ENCODE measurements around the gene PLCL1. TPM values are rescaled to one million over a fixed set of nuclear protein-coding genes. Genes with fewer than 3 reads are reported as not detected.

The PLCL1 gene
- total RNA-seq, 1 donor from 2014 or later: 1.2 TPM

DNA sequence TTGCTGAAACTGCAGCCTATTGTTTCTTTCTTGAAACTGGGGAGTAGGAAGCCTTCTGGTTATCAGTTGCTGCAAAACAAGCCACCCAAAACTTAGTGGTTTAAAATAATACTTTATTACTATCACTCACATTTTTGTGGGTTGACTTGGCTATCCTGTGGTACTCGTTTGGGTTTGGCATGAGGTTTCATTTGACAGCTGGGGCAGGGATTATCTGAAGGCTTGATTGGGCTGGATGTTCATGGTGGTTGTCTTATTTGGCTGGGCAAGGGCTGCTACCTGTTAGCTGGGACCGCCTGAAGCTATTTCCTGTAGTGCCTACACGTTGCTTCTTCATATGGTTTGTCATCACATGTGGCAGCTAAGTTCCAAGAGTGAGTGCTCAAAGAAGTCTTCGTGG is 122.3 kb downstream of the PLCL1 start:
- Mint-ChIP-seq H3K4me1 (ENCODE audit: unreplicated experiment) (no peaks in the 10 kb centered on the region), H3K27me3 (ENCODE audit: unreplicated experiment) (peaks cover 16% of the 10 kb centered on the region), H3K36me3 (ENCODE audit: unreplicated experiment) (no peaks in the 10 kb centered on the region), H3K4me3 (ENCODE audit: unreplicated experiment) (no peak overlapping the region), H3K27ac (ENCODE audit: unreplicated experiment) (no peak overlapping the region), H3K9me3 (ENCODE audit: unreplicated experiment) (no peaks in the 10 kb centered on the region)
- TF ChIP-seq, protein P1, sequence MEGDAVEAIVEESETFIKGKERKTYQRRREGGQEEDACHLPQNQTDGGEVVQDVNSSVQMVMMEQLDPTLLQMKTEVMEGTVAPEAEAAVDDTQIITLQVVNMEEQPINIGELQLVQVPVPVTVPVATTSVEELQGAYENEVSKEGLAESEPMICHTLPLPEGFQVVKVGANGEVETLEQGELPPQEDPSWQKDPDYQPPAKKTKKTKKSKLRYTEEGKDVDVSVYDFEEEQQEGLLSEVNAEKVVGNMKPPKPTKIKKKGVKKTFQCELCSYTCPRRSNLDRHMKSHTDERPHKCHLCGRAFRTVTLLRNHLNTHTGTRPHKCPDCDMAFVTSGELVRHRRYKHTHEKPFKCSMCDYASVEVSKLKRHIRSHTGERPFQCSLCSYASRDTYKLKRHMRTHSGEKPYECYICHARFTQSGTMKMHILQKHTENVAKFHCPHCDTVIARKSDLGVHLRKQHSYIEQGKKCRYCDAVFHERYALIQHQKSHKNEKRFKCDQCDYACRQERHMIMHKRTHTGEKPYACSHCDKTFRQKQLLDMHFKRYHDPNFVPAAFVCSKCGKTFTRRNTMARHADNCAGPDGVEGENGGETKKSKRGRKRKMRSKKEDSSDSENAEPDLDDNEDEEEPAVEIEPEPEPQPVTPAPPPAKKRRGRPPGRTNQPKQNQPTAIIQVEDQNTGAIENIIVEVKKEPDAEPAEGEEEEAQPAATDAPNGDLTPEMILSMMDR (IDR thresholded peaks at IDR 0.05): no peak
- no peak for DNase-seq (ENCODE audit: extremely low spot score, unreplicated experiment)

DNA sequence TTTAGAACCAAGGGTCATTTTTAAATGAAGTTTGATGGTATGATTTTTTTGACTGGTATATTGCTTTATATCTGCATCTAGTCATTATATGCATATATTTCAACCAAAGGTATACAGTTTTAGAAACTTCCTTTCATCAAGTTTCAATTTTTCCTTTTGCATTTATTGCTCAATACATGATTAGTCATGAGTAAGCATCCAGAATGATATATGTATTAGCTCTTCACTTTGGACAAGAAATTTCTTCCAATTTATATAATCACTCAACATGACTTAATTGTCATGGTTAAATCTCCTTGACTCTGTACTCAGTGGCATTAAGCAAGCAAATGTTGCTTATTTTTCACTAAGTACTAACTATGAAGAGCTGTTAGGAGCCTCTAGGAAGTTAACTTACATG is 123.6 kb downstream of the PLCL1 start:
- TF ChIP-seq, protein P1 (IDR thresholded peaks at IDR 0.05): no peak
- Mint-ChIP-seq H3K27ac (ENCODE audit: unreplicated experiment) (no peak overlapping the region), H3K27me3 (ENCODE audit: unreplicated experiment) (peaks cover 16% of the 10 kb centered on the region), H3K4me1 (ENCODE audit: unreplicated experiment) (no peaks in the 10 kb centered on the region), H3K9me3 (ENCODE audit: unreplicated experiment) (no peaks in the 10 kb centered on the region), H3K36me3 (ENCODE audit: unreplicated experiment) (no peaks in the 10 kb centered on the region), H3K4me3 (ENCODE audit: unreplicated experiment) (no peak overlapping the region)
- no peak for DNase-seq (ENCODE audit: extremely low spot score, unreplicated experiment)

DNA sequence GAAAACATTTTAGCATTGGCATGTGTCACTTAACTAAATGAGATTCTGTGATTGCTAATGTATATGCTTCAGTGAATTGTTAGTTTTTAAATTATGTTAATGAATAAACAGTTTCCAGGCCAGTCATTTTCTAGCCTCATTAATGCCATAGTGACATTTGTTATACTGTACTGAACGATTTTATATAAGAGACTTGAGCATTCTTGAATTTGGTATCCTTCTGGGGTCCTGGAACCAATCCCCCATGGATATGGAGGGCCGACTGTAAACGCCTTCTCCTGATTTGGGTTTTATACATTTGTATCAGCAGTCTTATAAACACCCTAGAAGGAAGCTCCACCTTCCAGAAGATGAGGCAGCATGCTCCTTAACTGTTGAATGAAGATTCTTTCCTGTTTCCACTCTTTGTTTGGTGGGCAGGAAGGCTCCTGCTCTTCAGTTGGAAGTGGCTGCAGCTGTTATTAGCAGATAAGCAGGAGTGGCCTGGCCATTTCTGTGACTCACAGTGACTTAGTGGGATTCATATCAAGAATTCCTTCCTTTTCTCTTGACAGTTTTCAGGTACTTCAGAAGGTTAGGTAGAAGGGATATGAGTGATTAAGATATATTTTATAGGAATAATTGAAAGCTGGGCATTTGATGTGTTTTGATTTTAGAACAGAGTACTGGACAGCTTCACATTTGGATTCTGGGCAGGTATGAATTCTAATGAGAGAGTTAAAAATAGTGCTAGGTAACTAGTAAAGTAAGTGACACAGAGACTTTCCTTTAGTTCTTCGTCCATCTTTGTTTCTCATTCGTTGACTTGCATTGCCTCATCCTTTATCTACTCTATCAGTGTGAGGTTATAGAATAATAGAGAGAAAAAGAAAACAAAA is 124.9 kb downstream of the PLCL1 start:
- H3K27me3 Mint-ChIP-seq (ENCODE audit: unreplicated experiment): peaks cover 16% of the 10 kb centered on the region
- H3K9me3 Mint-ChIP-seq (ENCODE audit: unreplicated experiment): no peaks in the 10 kb centered on the region
- H3K4me3 Mint-ChIP-seq (ENCODE audit: unreplicated experiment): no peak overlapping the region
- DNase-seq (ENCODE audit: extremely low spot score, unreplicated experiment): no peak
- H3K27ac Mint-ChIP-seq (ENCODE audit: unreplicated experiment): no peak overlapping the region
- H3K4me1 Mint-ChIP-seq (ENCODE audit: unreplicated experiment): no peaks in the 10 kb centered on the region
- H3K36me3 Mint-ChIP-seq (ENCODE audit: unreplicated experiment): no peaks in the 10 kb centered on the region
- TF ChIP-seq, protein P1 (IDR thresholded peaks at IDR 0.05): no peak

DNA sequence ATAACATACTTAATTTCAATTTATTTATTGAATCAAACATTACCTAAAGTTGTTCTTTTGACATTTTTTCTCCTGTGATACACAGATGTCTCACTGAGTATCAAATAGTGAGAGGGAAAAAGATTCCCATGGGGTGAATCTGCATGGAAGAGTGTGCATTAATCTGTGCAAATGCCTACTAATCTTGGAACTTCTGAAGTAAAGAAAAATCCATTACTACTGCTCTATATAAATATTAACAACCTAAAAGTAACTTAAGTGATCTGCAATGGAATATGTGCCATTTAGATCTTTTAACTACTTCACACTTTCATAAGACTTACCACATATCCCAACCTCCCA is 125.5 kb downstream of the PLCL1 start:
- H3K4me3 Mint-ChIP-seq (ENCODE audit: unreplicated experiment): no peak overlapping the region
- no peaks in the 10 kb centered on the region for H3K36me3 Mint-ChIP-seq (ENCODE audit: unreplicated experiment)
- TF ChIP-seq, protein P1 (IDR thresholded peaks at IDR 0.05): no peak
- DNase-seq (ENCODE audit: extremely low spot score, unreplicated experiment): no peak
- H3K27ac Mint-ChIP-seq (ENCODE audit: unreplicated experiment): no peak overlapping the region
- no peaks in the 10 kb centered on the region for H3K4me1 Mint-ChIP-seq (ENCODE audit: unreplicated experiment)
- peaks cover 16% of the 10 kb centered on the region for H3K27me3 Mint-ChIP-seq (ENCODE audit: unreplicated experiment)
- H3K9me3 Mint-ChIP-seq (ENCODE audit: unreplicated experiment): no peaks in the 10 kb centered on the region

DNA sequence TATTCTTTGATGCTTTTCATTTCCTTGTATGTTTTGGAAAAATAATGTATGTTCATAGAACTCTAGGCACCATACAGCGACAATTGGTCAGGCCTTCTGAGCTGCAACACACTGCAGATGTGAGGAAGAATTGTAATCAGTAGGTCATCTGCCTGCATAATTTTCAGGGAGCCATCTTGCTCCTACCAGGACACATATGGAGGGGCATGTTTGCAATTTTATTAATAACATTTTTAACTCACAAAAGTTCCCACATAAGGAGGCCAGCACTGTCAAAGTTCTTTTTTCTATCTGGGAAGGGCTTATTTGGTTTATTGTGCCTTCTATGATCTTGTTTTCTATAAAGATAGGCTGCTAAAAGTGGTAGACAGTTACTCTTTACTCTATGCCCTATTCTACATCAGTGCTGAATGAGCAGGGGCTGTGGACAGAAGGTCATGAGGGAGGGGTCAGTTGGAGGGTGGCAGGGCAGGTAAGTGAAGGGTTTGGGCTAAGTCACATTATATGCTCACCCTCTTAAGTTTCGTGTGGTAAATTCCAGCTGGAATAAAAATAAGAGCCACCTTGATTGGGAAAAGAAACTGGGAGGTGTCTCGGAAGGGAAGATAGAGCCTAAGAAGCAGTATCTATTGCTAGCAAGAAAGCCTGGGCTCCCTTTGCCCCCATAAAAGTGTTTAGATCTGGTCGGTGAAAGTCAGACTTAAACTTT is 126.3 kb downstream of the PLCL1 start:
- TF ChIP-seq, protein P1 (IDR thresholded peaks at IDR 0.05): no peak
- no peaks in the 10 kb centered on the region for H3K9me3 Mint-ChIP-seq (ENCODE audit: unreplicated experiment)
- H3K27ac Mint-ChIP-seq (ENCODE audit: unreplicated experiment): no peak overlapping the region
- no peak overlapping the region for H3K4me3 Mint-ChIP-seq (ENCODE audit: unreplicated experiment)
- H3K36me3 Mint-ChIP-seq (ENCODE audit: unreplicated experiment): no peaks in the 10 kb centered on the region
- DNase-seq (ENCODE audit: extremely low spot score, unreplicated experiment): no peak
- no peaks in the 10 kb centered on the region for H3K4me1 Mint-ChIP-seq (ENCODE audit: unreplicated experiment)
- H3K27me3 Mint-ChIP-seq (ENCODE audit: unreplicated experiment): peaks cover 16% of the 10 kb centered on the region
